Measurements from ENCODE around the gene SPIRE2. TPM values are rescaled to one million over a fixed set of nuclear protein-coding genes. Genes with fewer than 3 reads are reported as not detected.

The SPIRE2 gene
- total and polyA plus RNA-seq, 9 of the 15 experiments (the other 6 are each of a cell fraction or from before 2014, with no cell fraction given), result 0.70 to 7.5 (median 4.6) TPM

DNA sequence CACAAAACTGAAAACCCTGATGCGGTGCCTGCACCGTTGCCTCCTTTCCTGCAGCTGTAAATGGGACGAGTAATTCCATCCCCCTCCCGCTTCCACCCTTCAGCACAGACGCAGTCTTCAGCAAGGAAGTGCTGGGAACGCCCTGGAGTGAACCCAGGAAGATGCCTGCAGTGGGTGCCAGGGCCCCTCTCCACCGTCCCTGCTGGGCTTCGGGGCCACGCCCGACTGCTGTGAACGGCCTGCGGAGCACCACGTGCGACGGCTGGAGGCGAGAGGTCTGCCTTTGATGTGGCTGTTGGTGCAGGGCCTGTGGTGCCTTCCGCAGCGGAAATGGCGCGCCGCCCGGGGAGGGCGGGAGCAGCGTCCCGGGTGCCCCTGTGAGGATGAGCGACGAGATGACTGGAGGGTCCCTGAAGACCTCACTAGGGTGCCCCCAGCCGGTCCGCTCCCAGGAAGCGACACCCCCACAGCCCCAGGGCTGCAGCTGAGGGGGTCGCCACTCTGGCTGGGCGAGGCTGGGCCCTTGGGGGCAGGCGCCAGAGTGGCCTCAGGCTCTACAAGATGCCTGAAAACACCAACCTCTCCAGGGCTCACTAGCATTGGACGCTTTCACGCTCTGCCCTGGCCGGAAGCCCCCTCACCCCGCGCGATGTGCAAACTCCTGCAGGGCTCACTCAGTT lies 89.6 kb downstream of the SPIRE2 start (continued):
- TF ChIP-seq RB1 (IDR thresholded peaks at IDR 0.05; ENCODE audit: low read depth), result peak; percentile 54
- 0 out of 2 replicates have a peak, but pooled peaks have one; percentile 34 for TF ChIP-seq ZC3H4 (CRISPR knock-in tag; IDR thresholded peaks at IDR 0.05; ENCODE audit: borderline replicate concordance)
- TF ChIP-seq CXXC5 (CRISPR knock-in tag; IDR thresholded peaks at IDR 0.05), result peak; percentile 78
- TF ChIP-seq MAZ (CRISPR knock-in tag; conservative IDR thresholded peaks at IDR 0.05 in 1 of 2, IDR thresholded peaks at IDR 0.05 in 1 of 2), result peak in 1 of 2 experiments; percentile 15; a peak in 2 of 4 replicates
- TF ChIP-seq ZFX (CRISPR knock-in tag; IDR thresholded peaks at IDR 0.05), result peak; percentile 87
- peak; percentile 30 for TF ChIP-seq RBM22 (IDR thresholded peaks at IDR 0.05; ENCODE audit: low read depth, low read length, poor library complexity, severe bottlenecking)
- no peak for TF ChIP-seq ETV6 (IDR thresholded peaks at IDR 0.05; ENCODE audit: borderline replicate concordance in 1 of 2, low read depth in 2 of 2, low read length in 1 of 2)
- no peak; the same call in 1 of the 2 replicates for TF ChIP-seq ETV6 (CRISPR knock-in tag; IDR thresholded peaks at IDR 0.05; ENCODE audit: borderline replicate concordance)
- TF ChIP-seq CCNT2 (IDR thresholded peaks at IDR 0.05; ENCODE audit: borderline replicate concordance, extremely low read depth, insufficient read length, low read depth, low read length), result peak; percentile 18
- TF ChIP-seq FOXA3 (CRISPR knock-in tag; conservative IDR thresholded peaks at IDR 0.05 in 1 of 2, IDR thresholded peaks at IDR 0.05 in 1 of 2), result peak in 1 of 2 experiments; percentile 15; a peak in 1 of 4 replicates
- 0 out of 2 replicates have a peak, but pooled peaks have one; percentile 43 for TF ChIP-seq STAT5A (IDR thresholded peaks at IDR 0.05; ENCODE audit: borderline replicate concordance, low read length)
- peak; percentile 51; the same call in 1 of the 2 replicates for TF ChIP-seq SPI1 (IDR thresholded peaks at IDR 0.05; ENCODE audit: borderline replicate concordance, low read depth, low read length)
- 0 out of 2 replicates have a peak, but pooled peaks have one; percentile 11 for TF ChIP-seq MITF (IDR thresholded peaks at IDR 0.05)
- peak; percentile 83 for TF ChIP-seq MYC (IDR thresholded peaks at IDR 0.05; ENCODE audit: low read depth, low read length)
- no peak for TF ChIP-seq MYC (CRISPR knock-in tag; IDR thresholded peaks at IDR 0.05; ENCODE audit: borderline replicate concordance, low read depth)
- peak; percentile 45 for TF ChIP-seq RBBP5 (IDR thresholded peaks at IDR 0.05; ENCODE audit: borderline replicate concordance, insufficient read depth, low read length, poor library complexity, severe bottlenecking)
- 0 out of 2 replicates have a peak, but pooled peaks have one; percentile 68 for TF ChIP-seq ZNF717 (CRISPR knock-in tag; IDR thresholded peaks at IDR 0.05)
- TF ChIP-seq, protein P1, sequence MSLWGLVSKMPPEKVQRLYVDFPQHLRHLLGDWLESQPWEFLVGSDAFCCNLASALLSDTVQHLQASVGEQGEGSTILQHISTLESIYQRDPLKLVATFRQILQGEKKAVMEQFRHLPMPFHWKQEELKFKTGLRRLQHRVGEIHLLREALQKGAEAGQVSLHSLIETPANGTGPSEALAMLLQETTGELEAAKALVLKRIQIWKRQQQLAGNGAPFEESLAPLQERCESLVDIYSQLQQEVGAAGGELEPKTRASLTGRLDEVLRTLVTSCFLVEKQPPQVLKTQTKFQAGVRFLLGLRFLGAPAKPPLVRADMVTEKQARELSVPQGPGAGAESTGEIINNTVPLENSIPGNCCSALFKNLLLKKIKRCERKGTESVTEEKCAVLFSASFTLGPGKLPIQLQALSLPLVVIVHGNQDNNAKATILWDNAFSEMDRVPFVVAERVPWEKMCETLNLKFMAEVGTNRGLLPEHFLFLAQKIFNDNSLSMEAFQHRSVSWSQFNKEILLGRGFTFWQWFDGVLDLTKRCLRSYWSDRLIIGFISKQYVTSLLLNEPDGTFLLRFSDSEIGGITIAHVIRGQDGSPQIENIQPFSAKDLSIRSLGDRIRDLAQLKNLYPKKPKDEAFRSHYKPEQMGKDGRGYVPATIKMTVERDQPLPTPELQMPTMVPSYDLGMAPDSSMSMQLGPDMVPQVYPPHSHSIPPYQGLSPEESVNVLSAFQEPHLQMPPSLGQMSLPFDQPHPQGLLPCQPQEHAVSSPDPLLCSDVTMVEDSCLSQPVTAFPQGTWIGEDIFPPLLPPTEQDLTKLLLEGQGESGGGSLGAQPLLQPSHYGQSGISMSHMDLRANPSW (CRISPR knock-in tag; IDR thresholded peaks at IDR 0.05), result no peak
- TF ChIP-seq TCF7L2 (IDR thresholded peaks at IDR 0.05; ENCODE audit: low read depth, low read length), result peak; percentile 60; the same call in 1 of the 2 replicates
- TF ChIP-seq NFIC (IDR thresholded peaks at IDR 0.05), result peak; percentile 10; the same call in 1 of the 2 replicates

All from K562 (cell line).